SH-SY5Y (cell line): ENCODE measurements around the gene ELOVL3.

Experiments
- GATA2 ChIP-seq: IDR thresholded peaks from 2 replicates; pipeline ENCODE4 v1.6.1; 2011; ENCODE audit warnings: mild to moderate bottlenecking, low read depth, low read length
- GATA3 ChIP-seq: IDR thresholded peaks from 2 replicates; pipeline ENCODE4 v1.6.1; 2011; ENCODE audit warnings: low read depth, mild to moderate bottlenecking, low read length, moderate library complexity

DNA sequence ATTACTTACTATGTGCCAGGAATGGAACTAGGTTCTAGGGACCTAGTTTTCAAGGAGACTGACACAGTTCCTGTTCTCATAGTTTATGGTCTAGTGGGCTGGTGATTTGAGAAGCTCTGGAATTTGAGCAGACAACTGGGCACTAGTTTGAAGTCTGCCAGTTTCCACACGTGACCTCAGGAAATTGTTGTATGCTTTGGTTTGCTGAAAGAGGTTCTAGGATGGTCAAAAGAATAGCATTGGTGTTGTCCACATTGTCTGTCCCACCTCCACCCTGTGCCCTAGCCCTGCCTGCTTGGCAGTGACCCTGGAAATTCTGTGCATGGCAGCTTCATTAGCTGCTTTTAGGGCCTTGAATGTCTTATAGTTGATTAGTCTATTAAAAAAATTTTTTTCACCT is 48.0 kb downstream of the ELOVL3 start:
- TF ChIP-seq GATA2 (no peak), GATA3 (no peak)
